Hepatocyte (in vitro differentiated cells): ENCODE results near the gene PLA2G4D. TPM values are rescaled to one million over a fixed set of nuclear protein-coding genes. Genes with fewer than 3 reads are reported as not detected.

Experiments used
- DNase-seq: peaks from one replicate; pipeline ENCODE4 v3.0.0-alpha.2; 2016; ENCODE audit warnings: low spot score
- H2AFZ ChIP-seq: fragments of 200-600 bp; sonication (generic); 2 replicates; pipeline ENCODE4 v1.6.0; 2016; ENCODE audit warnings: antibody characterized with exemption, mild to moderate bottlenecking
- H3K27ac ChIP-seq: fragments of 200-600 bp; sonication (generic); 2 replicates; pipeline ENCODE4 v1.5.1; 2016; ENCODE audit warnings: mild to moderate bottlenecking
- H3K27me3 ChIP-seq: fragments of 200-600 bp; sonication (generic); 2 replicates; pipeline ENCODE4 v1.6.1; 2016
- H3K36me3 ChIP-seq: fragments of 200-600 bp; sonication (generic); replicated peaks from 2 replicates; pipeline ENCODE4 v1.5.1; 2016; ENCODE audit warnings: low read depth; ENCODE audit not compliant: insufficient read depth
- H3K4me1 ChIP-seq: fragments of 200-600 bp; sonication (generic); 2 replicates; pipeline ENCODE4 v1.5.1; 2016; ENCODE audit warnings: mild to moderate bottlenecking, moderate library complexity; ENCODE audit not compliant: insufficient read depth
- H3K4me2 ChIP-seq: fragments of 200-600 bp; sonication (generic); 2 replicates; pipeline ENCODE4 v1.6.0; 2016
- H3K4me3 ChIP-seq: fragments of 200-600 bp; sonication (generic); 2 replicates; pipeline ENCODE4 v1.5.1; 2016; ENCODE audit warnings: mild to moderate bottlenecking
- H3K79me2 ChIP-seq: fragments of 200-600 bp; sonication (generic); 2 replicates; pipeline ENCODE4 v1.6.0; 2017; ENCODE audit warnings: mild to moderate bottlenecking
- H3K9me2 ChIP-seq: fragments of 200-600 bp; sonication (generic); replicated peaks from 2 replicates; pipeline ENCODE4 v1.6.0; 2017; ENCODE audit warnings: mild to moderate bottlenecking; ENCODE audit not compliant: insufficient read depth
- H3K9me3 ChIP-seq: fragments of 200-600 bp; sonication (generic); 2 replicates; pipeline ENCODE4 v1.5.1; 2016; ENCODE audit warnings: low read depth, mild to moderate bottlenecking
- H4K20me1 ChIP-seq: fragments of 200-600 bp; sonication (generic); 2 replicates; pipeline ENCODE4 v1.6.0; 2016; ENCODE audit warnings: mild to moderate bottlenecking; ENCODE audit not compliant: insufficient read depth, poor library complexity, severe bottlenecking
- EZH2 ChIP-seq: fragments of 200-600 bp; sonication (generic); IDR thresholded peaks from 2 replicates; pipeline ENCODE4 v1.6.1; 2016; ENCODE audit warnings: antibody characterized with exemption, mild to moderate bottlenecking, borderline replicate concordance
- EZH2phosphoT487 ChIP-seq: fragments of 200-600 bp; sonication (generic); IDR thresholded peaks from one replicate; pipeline ENCODE4 v1.6.1; 2018; ENCODE audit warnings: antibody characterized with exemption, mild to moderate bottlenecking, low read depth, moderate library complexity; ENCODE audit not compliant: unreplicated experiment, severe bottlenecking
- WGBS: methylation state at CpG from one replicate; pipeline ENCODE4 v1.1.6; 2016; ENCODE audit warnings: low lambda C conversion rate; ENCODE audit errors: missing lambda C conversion rate; 5-methylcytosine and 5-hydroxymethylcytosine counted together
- polyA plus RNA-seq: library from polyadenylated mRNA; unstranded; fragments of >200 nt; fragmentation: Nextera tagmentation; extraction: Ambion mirVana; gene quantifications from 2 replicates; pipeline ENCODE4 v1.2.1, GENCODE V29; 2016
- total RNA-seq: library from RNA; depleted of rRNA; stranded (reverse); fragments of >200 nt; gene quantifications from 2 replicates; pipeline ENCODE4 v1.2.3, GENCODE V29; 2014
- TF ChIP-seq, protein P1 (sequence below): fragments of 200-600 bp; sonication (generic); IDR thresholded peaks from 2 replicates; pipeline ENCODE4 v1.5.1; 2016; ENCODE audit warnings: antibody characterized with exemption, mild to moderate bottlenecking; ENCODE audit not compliant: poor library complexity

The PLA2G4D gene
- total and polyA plus RNA-seq, 2 experiments from 2014 or later: 0.17 TPM; not detected in 1

DNA sequence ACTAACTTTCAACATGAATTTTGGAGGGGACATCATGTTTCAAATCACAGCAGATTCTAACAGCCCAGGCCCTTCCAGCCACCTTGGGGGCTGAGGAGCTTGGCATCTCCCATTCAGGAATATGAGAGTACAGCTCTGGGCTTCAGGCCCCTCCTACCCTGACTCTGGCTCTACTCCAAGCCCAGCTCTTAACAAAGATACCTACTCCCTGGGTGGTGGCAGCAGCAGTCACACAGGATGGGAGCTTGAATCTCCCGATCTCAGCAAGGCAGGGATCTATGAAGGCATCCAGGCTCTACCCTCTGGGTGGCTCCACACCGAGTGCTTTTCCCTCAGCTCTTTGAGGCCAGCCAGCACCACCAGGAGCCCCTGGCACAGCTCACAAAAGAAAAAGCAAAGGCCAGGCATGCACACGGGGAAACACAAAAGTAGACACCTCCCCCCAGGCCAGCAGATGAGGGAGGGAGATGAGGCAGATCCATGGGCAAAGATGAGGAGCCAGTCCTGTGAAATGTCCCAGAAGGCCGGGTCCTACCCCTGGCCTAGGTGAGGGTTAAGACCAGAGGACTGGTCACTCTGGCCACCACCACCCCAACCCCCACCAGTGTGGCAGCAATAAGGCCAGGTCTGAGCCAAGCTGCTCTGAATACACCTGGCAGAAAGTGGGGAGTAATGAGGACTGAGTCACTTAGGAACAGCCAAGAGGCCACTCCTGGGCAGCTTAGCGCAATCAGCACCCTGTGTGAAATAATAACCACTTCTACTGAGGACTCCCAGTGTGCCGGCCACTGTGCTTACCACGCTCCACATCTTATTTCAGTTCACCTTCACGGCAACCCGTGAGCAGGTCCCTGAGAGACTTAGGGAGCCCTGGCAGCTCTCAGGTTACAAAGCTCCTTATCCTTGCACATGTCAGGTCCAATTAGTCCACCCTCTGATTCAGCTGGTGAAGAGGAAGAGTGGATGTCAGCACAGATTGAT, 37.8 kb upstream of the PLA2G4D start:
- Histone ChIP-seq H3K4me1 (no peaks in the 10 kb centered on the region), H3K9me3 (no peaks in the 10 kb centered on the region), H3K9me2 (no peaks in the 10 kb centered on the region), H3K27ac (no peak overlapping the region), H2AFZ (no peak overlapping the region), H3K79me2 (no peaks in the 10 kb centered on the region), H3K4me3 (no peak overlapping the region), H3K36me3 (no peaks in the 10 kb centered on the region), H3K4me2 (no peak overlapping the region), H3K27me3 (peaks cover 7% of the 10 kb centered on the region), H4K20me1 (no peaks in the 10 kb centered on the region)
- peak; percentile 22 for DNase-seq
- WGBS: 66% methylated on average over 9 of the region's 9 CpGs
- TF ChIP-seq EZH2phosphoT487 (no peak), EZH2 (no peak)
- TF ChIP-seq, protein P1, sequence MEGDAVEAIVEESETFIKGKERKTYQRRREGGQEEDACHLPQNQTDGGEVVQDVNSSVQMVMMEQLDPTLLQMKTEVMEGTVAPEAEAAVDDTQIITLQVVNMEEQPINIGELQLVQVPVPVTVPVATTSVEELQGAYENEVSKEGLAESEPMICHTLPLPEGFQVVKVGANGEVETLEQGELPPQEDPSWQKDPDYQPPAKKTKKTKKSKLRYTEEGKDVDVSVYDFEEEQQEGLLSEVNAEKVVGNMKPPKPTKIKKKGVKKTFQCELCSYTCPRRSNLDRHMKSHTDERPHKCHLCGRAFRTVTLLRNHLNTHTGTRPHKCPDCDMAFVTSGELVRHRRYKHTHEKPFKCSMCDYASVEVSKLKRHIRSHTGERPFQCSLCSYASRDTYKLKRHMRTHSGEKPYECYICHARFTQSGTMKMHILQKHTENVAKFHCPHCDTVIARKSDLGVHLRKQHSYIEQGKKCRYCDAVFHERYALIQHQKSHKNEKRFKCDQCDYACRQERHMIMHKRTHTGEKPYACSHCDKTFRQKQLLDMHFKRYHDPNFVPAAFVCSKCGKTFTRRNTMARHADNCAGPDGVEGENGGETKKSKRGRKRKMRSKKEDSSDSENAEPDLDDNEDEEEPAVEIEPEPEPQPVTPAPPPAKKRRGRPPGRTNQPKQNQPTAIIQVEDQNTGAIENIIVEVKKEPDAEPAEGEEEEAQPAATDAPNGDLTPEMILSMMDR: no peak

DNA sequence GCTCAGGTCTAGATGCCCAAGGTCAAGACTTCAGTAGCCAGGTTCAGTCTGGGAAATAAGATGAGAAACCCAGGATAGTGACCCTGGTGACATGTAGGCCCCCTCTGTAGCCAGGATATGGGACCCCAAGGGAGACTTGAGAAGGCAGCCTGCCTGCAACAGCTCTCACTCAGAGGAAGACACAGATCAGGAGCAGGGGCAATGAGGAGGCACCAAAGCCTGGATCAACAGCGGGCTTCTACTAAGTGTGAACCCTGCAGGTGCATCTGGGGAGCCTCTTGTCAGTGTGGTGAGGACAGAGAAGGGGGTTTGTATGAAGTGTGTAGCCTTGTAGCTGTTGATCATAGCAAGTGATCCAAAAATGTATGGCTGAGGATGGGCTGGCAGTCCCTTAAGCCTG, 36.6 kb upstream of the PLA2G4D start:
- 100% methylated on average over 1 of the region's 1 CpG for WGBS

DNA sequence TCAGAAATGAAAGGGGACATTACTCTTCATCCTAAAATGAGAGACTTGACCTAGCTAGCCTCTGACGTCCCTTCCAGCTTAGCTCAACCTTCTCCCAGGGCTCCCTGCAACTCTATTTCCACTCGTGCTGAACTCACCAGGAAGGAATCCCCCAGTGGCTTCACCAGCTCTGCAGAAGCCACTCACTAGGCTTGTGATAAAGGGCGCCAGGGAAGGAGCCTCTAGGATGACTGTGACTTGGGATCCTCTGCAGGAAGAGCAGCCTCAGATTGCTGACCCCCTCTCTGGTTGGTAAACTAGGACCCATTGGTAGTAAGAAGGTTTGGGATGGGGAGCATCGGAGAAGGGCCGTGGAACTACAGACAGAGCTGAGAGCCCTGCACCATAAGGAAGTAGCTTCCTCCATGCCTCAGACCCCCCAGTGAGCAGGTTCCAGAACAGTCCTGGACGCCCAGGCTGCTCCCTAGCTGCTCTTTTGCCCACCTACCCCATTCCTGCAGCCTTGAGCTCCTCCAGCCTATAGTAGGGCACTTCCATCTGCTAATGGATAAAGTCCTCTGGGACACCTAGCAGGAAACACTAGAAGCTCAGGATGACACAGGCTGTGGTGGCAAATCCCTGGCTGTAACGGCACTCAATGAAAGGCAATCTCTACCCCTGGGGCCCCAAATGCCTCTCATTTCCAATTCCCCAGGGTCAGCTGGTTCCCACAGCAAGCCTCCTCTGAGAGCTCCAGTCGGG, 36.1 kb upstream of the PLA2G4D start:
- Histone ChIP-seq H3K4me2 (no peak overlapping the region), H3K79me2 (no peaks in the 10 kb centered on the region), H3K27me3 (peaks cover 7% of the 10 kb centered on the region), H3K4me3 (no peak overlapping the region), H3K36me3 (no peaks in the 10 kb centered on the region), H3K9me3 (no peaks in the 10 kb centered on the region), H3K27ac (no peak overlapping the region), H3K4me1 (no peaks in the 10 kb centered on the region), H4K20me1 (no peaks in the 10 kb centered on the region), H3K9me2 (no peaks in the 10 kb centered on the region), H2AFZ (no peak overlapping the region)
- TF ChIP-seq EZH2phosphoT487 (no peak), EZH2 (no peak)
- TF ChIP-seq, protein P1: no peak
- DNase-seq: no peak
- WGBS: 69% methylated on average over 8 of the region's 8 CpGs

More for the DNA sequence above, 36.6 kb upstream of the PLA2G4D start:
- Histone ChIP-seq H3K27me3 (peaks cover 7% of the 10 kb centered on the region), H4K20me1 (no peaks in the 10 kb centered on the region), H3K9me3 (no peaks in the 10 kb centered on the region), H2AFZ (no peak overlapping the region), H3K9me2 (no peaks in the 10 kb centered on the region), H3K4me1 (no peaks in the 10 kb centered on the region), H3K4me2 (no peak overlapping the region), H3K79me2 (no peaks in the 10 kb centered on the region), H3K36me3 (no peaks in the 10 kb centered on the region), H3K4me3 (no peak overlapping the region), H3K27ac (no peak overlapping the region)
- TF ChIP-seq, protein P1: no peak
- no peak for TF ChIP-seq EZH2
- TF ChIP-seq EZH2phosphoT487: no peak
- no peak for DNase-seq
